ENCODE data around the gene AXIN1.

The AXIN1 gene

DNA sequence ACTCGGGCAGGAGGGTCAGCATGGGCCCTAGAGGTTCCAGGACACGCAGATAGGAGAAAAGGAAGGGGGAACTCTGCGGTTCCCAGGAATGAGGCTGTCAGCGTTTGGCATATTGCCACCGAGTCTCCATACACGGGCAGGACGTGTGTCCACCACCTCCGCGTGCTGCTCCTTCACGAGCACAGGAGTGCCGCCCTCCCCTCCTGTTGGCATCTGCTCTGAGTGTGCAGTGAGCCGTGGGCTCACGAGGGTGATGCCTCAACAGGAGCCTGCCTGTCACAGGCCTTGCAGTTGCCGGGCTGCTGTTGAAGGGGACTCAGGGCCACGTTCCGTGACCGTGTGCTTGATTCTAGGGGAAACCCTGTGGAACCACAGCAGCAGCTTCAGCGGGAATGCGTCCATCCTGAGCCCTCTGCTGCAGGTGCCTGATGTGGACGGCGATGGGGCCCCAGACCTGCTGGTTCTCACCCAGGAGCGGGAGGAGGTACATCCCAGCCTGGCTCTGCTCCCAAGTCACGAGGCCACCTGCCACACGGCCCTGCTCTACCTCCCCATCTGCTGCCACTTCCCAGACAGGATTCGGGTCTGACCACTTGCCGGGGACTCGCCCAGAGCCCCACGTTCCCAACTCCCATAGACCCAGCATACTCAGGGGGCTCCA is 91.4 kb downstream of the AXIN1 start:
- H3K36me3 ChIP-seq (replicated peaks; ENCODE audit: insufficient read depth, low read length) = no peaks in the 10 kb centered on the region
- H3K27ac ChIP-seq (ENCODE audit: low read length) = no peak overlapping the region
- no peaks in the 10 kb centered on the region for H3K27me3 ChIP-seq (replicated peaks; ENCODE audit: insufficient read depth, low read length)
- no peak for DNase-seq
- TF ChIP-seq EZH2phosphoT487 (IDR thresholded peaks at IDR 0.05; ENCODE audit: low read length) = no peak
- TF ChIP-seq, protein P1, sequence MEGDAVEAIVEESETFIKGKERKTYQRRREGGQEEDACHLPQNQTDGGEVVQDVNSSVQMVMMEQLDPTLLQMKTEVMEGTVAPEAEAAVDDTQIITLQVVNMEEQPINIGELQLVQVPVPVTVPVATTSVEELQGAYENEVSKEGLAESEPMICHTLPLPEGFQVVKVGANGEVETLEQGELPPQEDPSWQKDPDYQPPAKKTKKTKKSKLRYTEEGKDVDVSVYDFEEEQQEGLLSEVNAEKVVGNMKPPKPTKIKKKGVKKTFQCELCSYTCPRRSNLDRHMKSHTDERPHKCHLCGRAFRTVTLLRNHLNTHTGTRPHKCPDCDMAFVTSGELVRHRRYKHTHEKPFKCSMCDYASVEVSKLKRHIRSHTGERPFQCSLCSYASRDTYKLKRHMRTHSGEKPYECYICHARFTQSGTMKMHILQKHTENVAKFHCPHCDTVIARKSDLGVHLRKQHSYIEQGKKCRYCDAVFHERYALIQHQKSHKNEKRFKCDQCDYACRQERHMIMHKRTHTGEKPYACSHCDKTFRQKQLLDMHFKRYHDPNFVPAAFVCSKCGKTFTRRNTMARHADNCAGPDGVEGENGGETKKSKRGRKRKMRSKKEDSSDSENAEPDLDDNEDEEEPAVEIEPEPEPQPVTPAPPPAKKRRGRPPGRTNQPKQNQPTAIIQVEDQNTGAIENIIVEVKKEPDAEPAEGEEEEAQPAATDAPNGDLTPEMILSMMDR (IDR thresholded peaks at IDR 0.05; ENCODE audit: low read length) = no peak
- no peak overlapping the region for H3K4me2 ChIP-seq (ENCODE audit: low read depth, low read length)
- H2AFZ ChIP-seq (ENCODE audit: low read length) = no peak overlapping the region
- no peaks in the 10 kb centered on the region for H3K4me1 ChIP-seq (ENCODE audit: low read length)
- H3K9ac ChIP-seq (ENCODE audit: low read length) = no peak overlapping the region
- no peak overlapping the region for H3K4me3 ChIP-seq (ENCODE audit: low read length)
- H3K9me2 ChIP-seq (replicated peaks; ENCODE audit: insufficient read depth, low read length) = no peaks in the 10 kb centered on the region
- no peaks in the 10 kb centered on the region for H3K9me3 ChIP-seq (replicated peaks; ENCODE audit: insufficient read depth, low read length)
- H4K20me1 ChIP-seq (ENCODE audit: insufficient read depth, low read length) = no peaks in the 10 kb centered on the region
- H3F3A ChIP-seq (ENCODE audit: insufficient read depth, low read length) = no peaks in the 10 kb centered on the region
- H3K79me2 ChIP-seq (ENCODE audit: low read length) = no peaks in the 10 kb centered on the region

DNA sequence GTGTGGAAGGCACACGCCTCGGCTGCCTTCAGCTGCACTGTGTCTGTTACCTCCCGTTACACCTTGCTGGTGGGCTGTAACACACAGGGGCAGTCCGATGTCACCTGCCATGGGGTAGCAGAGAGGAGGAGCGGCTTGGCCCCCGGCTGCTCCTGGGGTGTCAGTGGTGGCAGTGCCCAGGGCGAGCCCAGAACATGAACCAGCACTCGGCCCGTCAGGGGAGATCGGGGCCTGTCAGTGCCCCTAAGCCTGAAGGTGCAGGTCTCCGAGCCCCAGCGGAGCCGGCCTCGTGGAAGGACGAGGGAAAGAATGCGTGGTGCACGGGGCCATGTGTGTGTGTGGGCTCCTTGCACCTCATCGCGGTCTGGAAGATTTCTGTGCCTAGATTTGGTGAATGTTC is 92.2 kb downstream of the AXIN1 start:
- no peak overlapping the region for H3K9ac ChIP-seq (ENCODE audit: low read length)
- H3K4me2 ChIP-seq (ENCODE audit: low read depth, low read length) = no peak overlapping the region
- no peaks in the 10 kb centered on the region for H3K27me3 ChIP-seq (replicated peaks; ENCODE audit: insufficient read depth, low read length)
- H3F3A ChIP-seq (ENCODE audit: insufficient read depth, low read length) = no peaks in the 10 kb centered on the region
- no peaks in the 10 kb centered on the region for H4K20me1 ChIP-seq (ENCODE audit: insufficient read depth, low read length)
- DNase-seq = no peak
- H3K36me3 ChIP-seq (replicated peaks; ENCODE audit: insufficient read depth, low read length) = no peaks in the 10 kb centered on the region
- H3K4me3 ChIP-seq (ENCODE audit: low read length) = no peak overlapping the region
- H3K9me3 ChIP-seq (replicated peaks; ENCODE audit: insufficient read depth, low read length) = no peaks in the 10 kb centered on the region
- TF ChIP-seq, protein P1 (IDR thresholded peaks at IDR 0.05; ENCODE audit: low read length) = no peak
- TF ChIP-seq EZH2phosphoT487 (IDR thresholded peaks at IDR 0.05; ENCODE audit: low read length) = no peak
- no peak for TF ChIP-seq EZH2 (optimal IDR thresholded peaks at IDR 0.05; ENCODE audit: low read depth, low read length)
- H3K27ac ChIP-seq (ENCODE audit: low read length) = no peak overlapping the region
- H3K9me2 ChIP-seq (replicated peaks; ENCODE audit: insufficient read depth, low read length) = no peaks in the 10 kb centered on the region
- no peak overlapping the region for H2AFZ ChIP-seq (ENCODE audit: low read length)
- no peaks in the 10 kb centered on the region for H3K4me1 ChIP-seq (ENCODE audit: low read length)
- H3K79me2 ChIP-seq (ENCODE audit: low read length) = no peaks in the 10 kb centered on the region

DNA sequence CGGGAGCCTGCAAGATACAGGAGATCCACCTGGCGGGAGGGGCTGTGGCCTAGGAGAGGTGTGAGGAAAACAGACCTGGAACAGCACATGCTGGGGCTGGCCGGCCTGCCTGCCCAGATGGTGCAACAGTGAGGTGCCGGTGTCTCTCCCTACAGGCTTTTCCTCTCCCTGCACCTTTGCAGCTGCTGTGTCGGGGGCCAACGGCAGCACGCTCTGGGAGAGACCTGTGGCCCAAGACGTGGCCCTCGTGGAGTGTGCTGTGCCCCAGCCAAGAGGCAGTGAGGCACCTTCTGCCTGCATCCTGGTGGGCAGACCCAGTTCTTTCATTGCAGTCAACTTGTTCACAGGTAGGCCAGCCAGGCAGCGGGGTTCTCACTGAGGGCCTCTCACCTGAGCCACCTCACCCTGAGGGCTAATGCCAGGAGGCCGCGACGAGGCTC is 92.7 kb downstream of the AXIN1 start:
- H3K79me2 ChIP-seq (ENCODE audit: low read length) = no peaks in the 10 kb centered on the region
- H3K4me1 ChIP-seq (ENCODE audit: low read length) = no peaks in the 10 kb centered on the region
- no peaks in the 10 kb centered on the region for H3K36me3 ChIP-seq (replicated peaks; ENCODE audit: insufficient read depth, low read length)
- H2AFZ ChIP-seq (ENCODE audit: low read length) = no peak overlapping the region
- no peaks in the 10 kb centered on the region for H3K9me2 ChIP-seq (replicated peaks; ENCODE audit: insufficient read depth, low read length)
- DNase-seq = no peak
- H3K9ac ChIP-seq (ENCODE audit: low read length) = no peak overlapping the region
- no peak overlapping the region for H3K4me3 ChIP-seq (ENCODE audit: low read length)
- H3K27ac ChIP-seq (ENCODE audit: low read length) = no peak overlapping the region
- H3F3A ChIP-seq (ENCODE audit: insufficient read depth, low read length) = no peaks in the 10 kb centered on the region
- TF ChIP-seq, protein P1 (IDR thresholded peaks at IDR 0.05; ENCODE audit: low read length) = no peak
- TF ChIP-seq EZH2phosphoT487 (IDR thresholded peaks at IDR 0.05; ENCODE audit: low read length) (no peak), EZH2 (optimal IDR thresholded peaks at IDR 0.05; ENCODE audit: low read depth, low read length) (no peak)
- H4K20me1 ChIP-seq (ENCODE audit: insufficient read depth, low read length) = no peaks in the 10 kb centered on the region
- no peaks in the 10 kb centered on the region for H3K9me3 ChIP-seq (replicated peaks; ENCODE audit: insufficient read depth, low read length)
- no peaks in the 10 kb centered on the region for H3K27me3 ChIP-seq (replicated peaks; ENCODE audit: insufficient read depth, low read length)
- H3K4me2 ChIP-seq (ENCODE audit: low read depth, low read length) = no peak overlapping the region
